Posterior cingulate gyrus (tissue), 11 donors: ENCODE results near the gene INSRR.
A peak's percentile ranks its signal among the peaks of the same experiment; 100 is the strongest.

ENCODE experiments used
- DNase-seq, 10 donors: peaks; one replicate each; pipeline versions ENCODE4 v3.0.0 to v3.0.0-alpha.2; 2020 to 2021; ENCODE audit warnings: mixed read lengths in 3 of 10
- intact Hi-C: fragments of 100-400 bp; cut with DNase I; formaldehyde crosslinking; loops from one replicate; pipeline ENCODE4 v1.15.1; 2023

INSRR gene

GRCh38 chr1:156857532-156857931 is 1.4 kb downstream of the INSRR start:
- intact Hi-C loops = no loop called here
- DNase-seq = no peak

GRCh38 chr1:156856282-156856785 is 2.6 kb downstream of the INSRR start:
- intact Hi-C loops = no loop called here
- DNase-seq = no peak

- no peak for DNase-seq
- intact Hi-C loops = no loop called here
These were observed 4.3 kb downstream of the INSRR start for GRCh38 chr1:156854634-156855033.

GRCh38 chr1:156853761-156854160 is 5.2 kb downstream of the INSRR start:
- intact Hi-C loops = no loop called here
- no peak for DNase-seq

GRCh38 chr1:156852418-156852874 is 6.5 kb downstream of the INSRR start:
- DNase-seq = peak in 8 of 10 donors; percentile 42 to 92 (median 64)
- intact Hi-C loops = no loop called here

GRCh38 chr1:156851779-156852417 is 7.0 kb downstream of the INSRR start:
- intact Hi-C loops = no loop called here
- no peak for DNase-seq

- intact Hi-C loops = no loop called here
- no peak for DNase-seq
These were observed 9.8 kb downstream of the INSRR start for GRCh38 chr1:156849151-156849496.

- intact Hi-C loops = no loop called here
- DNase-seq = peak in 1 of 10 donors; percentile 69
These were observed 10.3 kb downstream of the INSRR start for GRCh38 chr1:156848461-156849150.

GRCh38 chr1:156847591-156848460 is 11.1 kb downstream of the INSRR start:
- intact Hi-C loops = no loop called here
- DNase-seq = peak in 3 of 10 donors; percentile 30 to 39 (median 30)

GRCh38 chr1:156846643-156847042 is 12.3 kb downstream of the INSRR start:
- intact Hi-C loops = no loop called here

GRCh38 chr1:156845953-156846545 is 12.9 kb downstream of the INSRR start:
- DNase-seq = peak in 1 of 10 donors; percentile 22
- intact Hi-C loops = no loop called here

More at GRCh38 chr1:156846643-156847042, 12.3 kb downstream of the INSRR start:
- DNase-seq = peak in 2 of 10 donors; percentile 1 to 52

GRCh38 chr1:156845055-156845952 is 13.6 kb downstream of the INSRR start:
- peak in 1 of 10 donors; percentile 78 for DNase-seq
- intact Hi-C loops = no loop called here

- intact Hi-C loops = no loop called here
- peak in 1 of 10 donors; percentile 63 for DNase-seq
These were observed 14.3 kb downstream of the INSRR start for GRCh38 chr1:156844638-156845037.

- peak in 1 of 10 donors; percentile 19 for DNase-seq
- intact Hi-C loops = no loop called here
These were observed 14.8 kb downstream of the INSRR start for GRCh38 chr1:156844102-156844501.

- intact Hi-C loops = no loop called here
- peak in 1 of 10 donors; percentile 45 for DNase-seq
These were observed 16.2 kb downstream of the INSRR start for GRCh38 chr1:156842618-156843300.

GRCh38 chr1:156841295-156841855 is 17.5 kb downstream of the INSRR start:
- DNase-seq = peak in 1 of 10 donors; percentile 53
- intact Hi-C loops = no loop called here

- peak in 1 of 10 donors; percentile 69 for DNase-seq
- intact Hi-C loops = no loop called here
These were observed 18.0 kb downstream of the INSRR start for GRCh38 chr1:156840898-156841279.

GRCh38 chr1:156840186-156840897 is 18.6 kb downstream of the INSRR start:
- intact Hi-C loops = no loop called here
- DNase-seq = peak in 1 of 10 donors; percentile 67
